ENCODE data around the gene SKI. TPM values are rescaled to one million over a fixed set of nuclear protein-coding genes. Genes with fewer than 3 reads are reported as not detected.

SKI gene
- total and polyA plus RNA-seq, 2 experiments from 2014 or later = 9.3 to 66.8 TPM

DNA sequence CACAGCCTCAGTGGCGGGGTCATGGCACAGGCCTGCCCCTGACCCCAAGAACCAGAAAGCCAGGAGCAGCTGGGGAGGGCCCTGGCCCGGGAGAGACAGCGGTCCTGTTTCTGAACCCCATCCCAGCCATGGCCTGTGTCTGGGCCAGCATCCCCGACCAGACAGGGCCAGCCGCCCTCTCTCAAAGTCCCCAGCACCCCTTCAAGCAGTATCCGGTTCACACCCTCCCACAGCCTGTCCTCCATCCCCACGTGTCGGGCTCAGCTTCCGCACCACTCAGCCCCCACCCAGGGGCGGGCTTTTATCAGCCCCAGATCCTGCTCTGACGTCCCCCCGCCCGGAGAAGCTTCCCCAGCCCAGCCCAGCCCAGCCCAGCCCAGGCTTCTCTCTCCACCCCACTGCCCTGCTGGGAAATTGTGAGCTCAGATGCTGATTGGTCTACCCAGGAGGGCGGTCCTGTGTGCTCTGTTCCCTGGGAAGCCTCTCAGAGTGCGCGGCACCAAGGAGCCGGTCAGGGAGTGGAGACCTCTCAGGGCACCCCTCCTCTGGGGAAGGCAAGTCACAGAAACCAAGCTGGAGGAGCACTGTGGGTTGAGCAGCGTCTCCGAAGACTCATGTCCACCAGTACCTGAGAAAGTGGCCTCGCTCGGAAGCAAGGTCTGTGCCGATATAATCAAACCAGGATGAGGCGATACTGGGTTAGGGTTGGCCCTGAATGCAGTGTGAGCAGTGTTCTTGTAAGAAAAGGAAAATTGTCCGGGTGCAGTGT lies 28.9 kb upstream of the SKI start:
- peak overlapping the region; percentile 38; the same call in 1 of the 2 replicates for H3K4me3 ChIP-seq
- peaks cover 9% of the 10 kb centered on the region; the same call in 2 of the 3 replicates for H3K4me1 Mint-ChIP-seq
- peak; percentile 77 for ATAC-seq
- no peaks in the 10 kb centered on the region for H3K36me3 Mint-ChIP-seq (ENCODE audit: low read depth)
- H3K27ac ChIP-seq (ENCODE audit: low read depth) = no peak overlapping the region
- 0 out of 2 replicates have a peak, but pooled peaks cover 5% of the 10 kb centered on the region for H3K4me1 ChIP-seq (ENCODE audit: insufficient read depth)
- H3F3A ChIP-seq (replicated peaks; ENCODE audit: low read depth) = peaks cover 4% of the 10 kb centered on the region; the same call in 1 of the 2 replicates
- no peak overlapping the region; the same call in none of the 2 replicates for H3K27ac Mint-ChIP-seq
- H3K27me3 Mint-ChIP-seq (ENCODE audit: insufficient read depth, low read depth, poor library complexity) = peaks cover 10% of the 10 kb centered on the region
- no peaks in the 10 kb centered on the region; the same call in 1 of the 2 replicates for H3K79me2 ChIP-seq (replicated peaks; ENCODE audit: insufficient read depth)
- peak overlapping the region; percentile 40 for H3K4me2 ChIP-seq
- no peaks in the 10 kb centered on the region for H3K9me3 Mint-ChIP-seq
- H2AFZ ChIP-seq = peak overlapping the region; percentile 76; the same call in 1 of the 2 replicates
- H3K27me3 ChIP-seq (ENCODE audit: insufficient read depth) = no peaks in the 10 kb centered on the region
- TF ChIP-seq, protein P1, sequence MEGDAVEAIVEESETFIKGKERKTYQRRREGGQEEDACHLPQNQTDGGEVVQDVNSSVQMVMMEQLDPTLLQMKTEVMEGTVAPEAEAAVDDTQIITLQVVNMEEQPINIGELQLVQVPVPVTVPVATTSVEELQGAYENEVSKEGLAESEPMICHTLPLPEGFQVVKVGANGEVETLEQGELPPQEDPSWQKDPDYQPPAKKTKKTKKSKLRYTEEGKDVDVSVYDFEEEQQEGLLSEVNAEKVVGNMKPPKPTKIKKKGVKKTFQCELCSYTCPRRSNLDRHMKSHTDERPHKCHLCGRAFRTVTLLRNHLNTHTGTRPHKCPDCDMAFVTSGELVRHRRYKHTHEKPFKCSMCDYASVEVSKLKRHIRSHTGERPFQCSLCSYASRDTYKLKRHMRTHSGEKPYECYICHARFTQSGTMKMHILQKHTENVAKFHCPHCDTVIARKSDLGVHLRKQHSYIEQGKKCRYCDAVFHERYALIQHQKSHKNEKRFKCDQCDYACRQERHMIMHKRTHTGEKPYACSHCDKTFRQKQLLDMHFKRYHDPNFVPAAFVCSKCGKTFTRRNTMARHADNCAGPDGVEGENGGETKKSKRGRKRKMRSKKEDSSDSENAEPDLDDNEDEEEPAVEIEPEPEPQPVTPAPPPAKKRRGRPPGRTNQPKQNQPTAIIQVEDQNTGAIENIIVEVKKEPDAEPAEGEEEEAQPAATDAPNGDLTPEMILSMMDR (conservative IDR thresholded peaks at IDR 0.05; ENCODE audit: low read depth in 2 of 2) = peak; percentile 25 to 31; a peak in 3 of 4 replicates
- peak; percentile 69 for TF ChIP-seq POLR2AphosphoS5 (IDR thresholded peaks at IDR 0.05; ENCODE audit: low read depth)
- TF ChIP-seq, protein P2, sequence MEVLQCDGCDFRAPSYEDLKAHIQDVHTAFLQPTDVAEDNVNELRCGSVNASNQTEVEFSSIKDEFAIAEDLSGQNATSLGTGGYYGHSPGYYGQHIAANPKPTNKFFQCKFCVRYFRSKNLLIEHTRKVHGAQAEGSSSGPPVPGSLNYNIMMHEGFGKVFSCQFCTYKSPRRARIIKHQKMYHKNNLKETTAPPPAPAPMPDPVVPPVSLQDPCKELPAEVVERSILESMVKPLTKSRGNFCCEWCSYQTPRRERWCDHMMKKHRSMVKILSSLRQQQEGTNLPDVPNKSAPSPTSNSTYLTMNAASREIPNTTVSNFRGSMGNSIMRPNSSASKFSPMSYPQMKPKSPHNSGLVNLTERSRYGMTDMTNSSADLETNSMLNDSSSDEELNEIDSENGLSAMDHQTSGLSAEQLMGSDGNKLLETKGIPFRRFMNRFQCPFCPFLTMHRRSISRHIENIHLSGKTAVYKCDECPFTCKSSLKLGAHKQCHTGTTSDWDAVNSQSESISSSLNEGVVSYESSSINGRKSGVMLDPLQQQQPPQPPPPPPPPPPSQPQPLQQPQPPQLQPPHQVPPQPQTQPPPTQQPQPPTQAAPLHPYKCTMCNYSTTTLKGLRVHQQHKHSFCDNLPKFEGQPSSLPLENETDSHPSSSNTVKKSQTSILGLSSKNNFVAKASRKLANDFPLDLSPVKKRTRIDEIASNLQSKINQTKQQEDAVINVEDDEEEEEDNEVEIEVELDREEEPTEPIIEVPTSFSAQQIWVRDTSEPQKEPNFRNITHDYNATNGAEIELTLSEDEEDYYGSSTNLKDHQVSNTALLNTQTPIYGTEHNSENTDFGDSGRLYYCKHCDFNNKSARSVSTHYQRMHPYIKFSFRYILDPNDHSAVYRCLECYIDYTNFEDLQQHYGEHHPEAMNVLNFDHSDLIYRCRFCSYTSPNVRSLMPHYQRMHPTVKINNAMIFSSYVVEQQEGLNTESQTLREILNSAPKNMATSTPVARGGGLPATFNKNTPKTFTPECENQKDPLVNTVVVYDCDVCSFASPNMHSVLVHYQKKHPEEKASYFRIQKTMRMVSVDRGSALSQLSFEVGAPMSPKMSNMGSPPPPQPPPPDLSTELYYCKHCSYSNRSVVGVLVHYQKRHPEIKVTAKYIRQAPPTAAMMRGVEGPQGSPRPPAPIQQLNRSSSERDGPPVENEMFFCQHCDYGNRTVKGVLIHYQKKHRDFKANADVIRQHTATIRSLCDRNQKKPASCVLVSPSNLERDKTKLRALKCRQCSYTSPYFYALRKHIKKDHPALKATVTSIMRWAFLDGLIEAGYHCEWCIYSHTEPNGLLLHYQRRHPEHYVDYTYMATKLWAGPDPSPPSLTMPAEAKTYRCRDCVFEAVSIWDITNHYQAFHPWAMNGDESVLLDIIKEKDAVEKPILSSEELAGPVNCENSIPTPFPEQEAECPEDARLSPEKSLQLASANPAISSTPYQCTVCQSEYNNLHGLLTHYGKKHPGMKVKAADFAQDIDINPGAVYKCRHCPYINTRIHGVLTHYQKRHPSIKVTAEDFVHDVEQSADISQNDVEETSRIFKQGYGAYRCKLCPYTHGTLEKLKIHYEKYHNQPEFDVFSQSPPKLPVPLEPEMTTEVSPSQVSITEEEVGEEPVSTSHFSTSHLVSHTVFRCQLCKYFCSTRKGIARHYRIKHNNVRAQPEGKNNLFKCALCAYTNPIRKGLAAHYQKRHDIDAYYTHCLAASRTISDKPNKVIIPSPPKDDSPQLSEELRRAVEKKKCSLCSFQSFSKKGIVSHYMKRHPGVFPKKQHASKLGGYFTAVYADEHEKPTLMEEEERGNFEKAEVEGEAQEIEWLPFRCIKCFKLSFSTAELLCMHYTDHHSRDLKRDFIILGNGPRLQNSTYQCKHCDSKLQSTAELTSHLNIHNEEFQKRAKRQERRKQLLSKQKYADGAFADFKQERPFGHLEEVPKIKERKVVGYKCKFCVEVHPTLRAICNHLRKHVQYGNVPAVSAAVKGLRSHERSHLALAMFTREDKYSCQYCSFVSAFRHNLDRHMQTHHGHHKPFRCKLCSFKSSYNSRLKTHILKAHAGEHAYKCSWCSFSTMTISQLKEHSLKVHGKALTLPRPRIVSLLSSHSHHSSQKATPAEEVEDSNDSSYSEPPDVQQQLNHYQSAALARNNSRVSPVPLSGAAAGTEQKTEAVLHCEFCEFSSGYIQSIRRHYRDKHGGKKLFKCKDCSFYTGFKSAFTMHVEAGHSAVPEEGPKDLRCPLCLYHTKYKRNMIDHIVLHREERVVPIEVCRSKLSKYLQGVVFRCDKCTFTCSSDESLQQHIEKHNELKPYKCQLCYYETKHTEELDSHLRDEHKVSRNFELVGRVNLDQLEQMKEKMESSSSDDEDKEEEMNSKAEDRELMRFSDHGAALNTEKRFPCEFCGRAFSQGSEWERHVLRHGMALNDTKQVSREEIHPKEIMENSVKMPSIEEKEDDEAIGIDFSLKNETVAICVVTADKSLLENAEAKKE (CRISPR knock-in tag; IDR thresholded peaks at IDR 0.05) = no peak
- DNase-seq (ENCODE audit: low spot score) = peak; percentile 86
- H3K4me3 Mint-ChIP-seq = peak overlapping the region; percentile 76
- no peaks in the 10 kb centered on the region for H3K9me2 ChIP-seq (ENCODE audit: insufficient read depth)
- H4K20me1 ChIP-seq (replicated peaks; ENCODE audit: insufficient read depth) = no peaks in the 10 kb centered on the region
- no peaks in the 10 kb centered on the region for H3K36me3 ChIP-seq (ENCODE audit: insufficient read depth)

All from GM23338 (cell line).